K562 (cell line): Measurements from ENCODE around the gene STX1B. TPM values are rescaled to one million over a fixed set of nuclear protein-coding genes. Genes with fewer than 3 reads are reported as not detected.
A peak's percentile ranks its signal among the peaks of the same experiment; 100 is the strongest.

ENCODE experiments used
- ATAC-seq: fragments of 200-7000 bp; cut with Tn5 transposase; 3 replicates; pipeline ENCODE4 v1.9.1; 2020; ENCODE audit warnings: moderate library complexity
- BruUV-seq: library from RNA; stranded (reverse); fragments of 400-500 nt; replicated peaks from 2 replicates; lab custom pipeline; 2021; lab: Mats Ljungman, UMichigan
- CTCF ChIA-PET: fragments of 300-600 bp; formaldehyde crosslinking; extraction: SDS; loops from one replicate; lab custom pipeline; 2021; ENCODE audit warnings: low intra/inter-chr PET ratio; lab: Yijun Ruan, JAX
- POLR2A ChIA-PET: fragments of 300-600, 350-650 bp; sonication (Branson Sonifier 250); formaldehyde crosslinking; extraction: SDS; loops from one replicate; lab custom pipeline; 2021; ENCODE audit warnings: antibody characterized with exemption, inconsistent platforms; lab: Yijun Ruan, JAX
- DNase-seq, 4 experiments: peaks; one replicate each; pipeline versions ENCODE4 v3.0.0 to v3.0.0-alpha.2; 2011 to 2018; ENCODE audit warnings: low spot score in 3 of 4, mixed read lengths in 3 of 4; ENCODE audit errors: extremely low read depth in 1 of 4
- FAIRE-seq: peaks from 2 replicates; lab custom pipeline; 2011; peaks lifted over from hg19 to GRCh38; lab: Jason Lieb, UNC
- H2AFZ ChIP-seq: 2 replicates; pipeline ENCODE4 v1.6.0; 2011; ENCODE audit warnings: low read depth, low read length, control low read depth, inconsistent platforms
- H3K27ac ChIP-seq: fragments of 200-600 bp; 3 replicates; pipeline ENCODE4 v1.8.0; 2011; ENCODE audit warnings: low read depth, mild to moderate bottlenecking, control low read depth, inconsistent platforms, low read length, moderate library complexity, mixed read lengths; ENCODE audit errors: extremely low read depth
- H3K27me3 ChIP-seq, 2 experiments: fragments of 300-600 bp in 1 of 2; 2 replicates in 1 of 2; 3 replicates in 1 of 2; pipeline versions ENCODE4 v1.6.0 to v1.8.0; 2011; ENCODE audit warnings: inconsistent platforms in 2 of 2, low read length in 2 of 2, mild to moderate bottlenecking in 1 of 2, mixed read lengths in 1 of 2, moderate library complexity in 1 of 2; ENCODE audit not compliant: control insufficient read depth in 2 of 2, insufficient read depth in 2 of 2
- H3K36me3 ChIP-seq: fragments of 300-600 bp; 3 replicates; pipeline ENCODE4 v1.8.0; 2011; ENCODE audit warnings: mild to moderate bottlenecking, low read length, inconsistent platforms; ENCODE audit not compliant: control insufficient read depth, insufficient read depth
- H3K4me1 ChIP-seq, 2 experiments: fragments of 200-600 bp in 1 of 2; replicated peaks in 1 of 2; 2 replicates in 1 of 2; 3 replicates in 1 of 2; pipeline versions ENCODE4 v1.5.1 to v1.8.0; 2011; ENCODE audit warnings: inconsistent platforms in 2 of 2, low read length in 2 of 2, mild to moderate bottlenecking in 1 of 2, mixed read lengths in 1 of 2, moderate library complexity in 1 of 2; ENCODE audit not compliant: control insufficient read depth in 2 of 2, insufficient read depth in 2 of 2
- H3K4me2 ChIP-seq: 2 replicates; pipeline ENCODE4 v1.6.1; 2011; ENCODE audit warnings: low read length, control low read depth, inconsistent platforms, mixed read lengths; ENCODE audit not compliant: insufficient read depth
- H3K4me3 ChIP-seq: fragments of 200-600 bp; sonication (generic), shearing (Covaris generic); 2 replicates; pipeline ENCODE4 v1.5.1; 2016; ENCODE audit warnings: control low read depth, inconsistent platforms
- H3K79me2 ChIP-seq: fragments of 200-600 bp; 3 replicates; pipeline ENCODE4 v1.8.0; 2011; ENCODE audit warnings: low read length, inconsistent platforms; ENCODE audit not compliant: control insufficient read depth, insufficient read depth
- H3K9ac ChIP-seq, 2 experiments: 2 replicates each; pipeline versions ENCODE4 v1.6.0 to v1.6.1; 2011; ENCODE audit warnings: low read depth in 2 of 2, low read length in 2 of 2, control low read depth in 1 of 2, inconsistent platforms in 1 of 2, mild to moderate bottlenecking in 1 of 2, mixed read lengths in 1 of 2; ENCODE audit not compliant: insufficient read depth in 1 of 2
- H3K9me1 ChIP-seq: one replicate; pipeline ENCODE4 v1.6.0; 2011; ENCODE audit warnings: inconsistent platforms, mild to moderate bottlenecking, low read length, moderate library complexity; ENCODE audit not compliant: control insufficient read depth, insufficient read depth
- H3K9me3 ChIP-seq: replicated peaks from 2 replicates; pipeline ENCODE4 v1.5.1; 2011; ENCODE audit warnings: low read depth, low read length, inconsistent platforms; ENCODE audit not compliant: control insufficient read depth, insufficient read depth
- H4K20me1 ChIP-seq: replicated peaks from 2 replicates; pipeline ENCODE4 v1.6.1; 2011; ENCODE audit warnings: low read length, inconsistent platforms, mixed read lengths; ENCODE audit not compliant: control insufficient read depth, insufficient read depth
- CREB1 ChIP-seq, 2 experiments: sonication (generic) in 1 of 2; formaldehyde crosslinking in 1 of 2; IDR thresholded peaks; 2 replicates each; pipeline versions ENCODE4 v1.6.1 to v1.8.0; 2012 to 2022; ENCODE audit warnings: inconsistent platforms in 1 of 2, mild to moderate bottlenecking in 1 of 2, missing genetic modification reagents in 1 of 2, moderate library complexity in 1 of 2
- E2F3 ChIP-seq: fragments of 250-450 bp; sonication (Bioruptor Pico); IDR thresholded peaks from 2 replicates; pipeline ENCODE4 v1.4.0; 2020; ENCODE audit warnings: mild to moderate bottlenecking
- ETV1 ChIP-seq: fragments of 450-650 bp; conservative IDR thresholded peaks from 2 replicates; pipeline ENCODE4 v1.6.1; 2016; ENCODE audit warnings: missing genetic modification characterization, control low read depth, low read depth, missing compliant biosample characterization
- EWSR1 ChIP-seq: fragments of 450-650 bp; IDR thresholded peaks from 2 replicates; pipeline ENCODE4 v1.6.1; 2018; ENCODE audit warnings: borderline replicate concordance, mild to moderate bottlenecking, low read depth, moderate library complexity; ENCODE audit not compliant: partially characterized antibody
- HNRNPL ChIP-seq: fragments of 200-400 bp; formaldehyde crosslinking; IDR thresholded peaks from 2 replicates; pipeline ENCODE4 v1.6.1; 2017; ENCODE audit warnings: low read depth, mild to moderate bottlenecking, low read length
- KAT8 ChIP-seq: fragments of 450-650 bp; IDR thresholded peaks from 2 replicates; pipeline ENCODE4 v1.6.1; 2016; ENCODE audit warnings: low read depth, mild to moderate bottlenecking
- PATZ1 ChIP-seq: fragments of 250-450 bp; sonication (Bioruptor Pico); IDR thresholded peaks from 2 replicates; pipeline ENCODE4 v1.5.0; 2020; ENCODE audit warnings: mild to moderate bottlenecking, borderline replicate concordance
- SAFB2 ChIP-seq: fragments of 200-400 bp; formaldehyde crosslinking; IDR thresholded peaks from 2 replicates; pipeline ENCODE4 v1.6.1; 2018; ENCODE audit warnings: borderline replicate concordance, low read length, low read depth, moderate library complexity; ENCODE audit not compliant: severe bottlenecking
- SMAD3 ChIP-seq: fragments of 450-650 bp; formaldehyde crosslinking; conservative IDR thresholded peaks from 2 replicates; pipeline ENCODE4 v1.4.0; 2020; ENCODE audit warnings: mild to moderate bottlenecking
- SREBF1 ChIP-seq: fragments of 150-350 bp; IDR thresholded peaks from 2 replicates; pipeline ENCODE4 v1.6.1; 2014; ENCODE audit warnings: antibody characterized with exemption, low read depth, low read length, borderline replicate concordance
- ZBTB7A ChIP-seq: IDR thresholded peaks from 2 replicates; pipeline ENCODE4 v1.6.1; 2011; ENCODE audit warnings: low read depth, mild to moderate bottlenecking, low read length, moderate library complexity, borderline replicate concordance; ENCODE audit not compliant: control insufficient read depth
- ZBTB9 ChIP-seq: fragments of 450-650 bp; formaldehyde crosslinking; IDR thresholded peaks from 2 replicates; pipeline ENCODE4 v1.4.0; 2020; ENCODE audit warnings: mild to moderate bottlenecking, moderate library complexity
- ZNF507 ChIP-seq: conservative IDR thresholded peaks from 2 replicates; pipeline ENCODE4 v1.6.1; 2017; ENCODE audit warnings: missing genetic modification characterization, missing compliant biosample characterization
- ZNF639 ChIP-seq, 2 experiments: fragments of 200-800 bp in 1 of 2; sonication (Bioruptor generic) in 1 of 2; sonication (generic) in 1 of 2; formaldehyde crosslinking in 1 of 2; IDR thresholded peaks in 1 of 2; conservative IDR thresholded peaks in 1 of 2; 2 replicates each; pipeline versions ENCODE4 v1.5.0 to v1.6.1; 2016 to 2020; ENCODE audit warnings: missing compliant biosample characterization in 1 of 2, missing genetic modification characterization in 1 of 2, missing genetic modification reagents in 1 of 2
- ZNF780A ChIP-seq: fragments of 250-450 bp; sonication (Bioruptor Pico); IDR thresholded peaks from 2 replicates; pipeline ENCODE4 v1.5.0; 2021; ENCODE audit warnings: mild to moderate bottlenecking
- WGBS: fragments of 100-300 bp; shearing (Covaris generic); methylation state at CpG from one replicate; pipeline ENCODE4 v1.1.6; 2016; ENCODE audit warnings: low coverage, mixed read lengths; ENCODE audit not compliant: insufficient coverage; ENCODE audit errors: missing lambda C conversion rate; 5-methylcytosine and 5-hydroxymethylcytosine counted together
- in situ Hi-C: fragments of 300-500 bp; cut with MboI; formaldehyde crosslinking; loops from 4 replicates; pipeline ENCODE4 v1.15.0; 2018; ENCODE audit warnings: inconsistent platforms, mixed read lengths
- intact Hi-C: fragments of 100-400 bp; cut with micrococcal nuclease; formaldehyde crosslinking; loops from 2 replicates; pipeline ENCODE4 v1.14.2; 2022
- polyA plus RNA-seq, 8 experiments: library from polyadenylated mRNA; depleted of rRNA in 4 of 8; stranded (reverse) in 5 of 8; unstranded in 3 of 8; fragments of >200 nt; fragmentation: Nextera tagmentation in 2 of 8; fragmentation: Illumina TruSeq in 1 of 8; extraction: Ambion mirVana in 2 of 8; extraction: Trizol in 1 of 8; gene quantifications; 2 replicates each; pipeline versions ENCODE4 v1.2.1 to v1.2.3, GENCODE V29; 2011 to 2014; ENCODE audit warnings: inconsistent platforms in 1 of 8, missing spikeins in 1 of 8
- total RNA-seq, 7 experiments: library from RNA; depleted of rRNA in 6 of 7; stranded (reverse); fragments of >200 nt in 6 of 7; fragmentation: Illumina TruSeq in 2 of 7; extraction: Trizol in 2 of 7; gene quantifications; 2 replicates each; pipeline versions ENCODE4 v1.2.1 to v1.2.3, GENCODE V29; 2011 to 2021; ENCODE audit warnings: low replicate concordance in 1 of 7

The STX1B gene
- total and polyA plus RNA-seq, 9 of the 15 experiments (the other 6 are each of a cell fraction or from before 2014, with no cell fraction given), result 0.07 to 2.5 (median 0.86) TPM

- DNase-seq (peak in 3 of 4 experiments; percentile 45 to 95 (median 57)), ATAC-seq (peak; percentile 66), FAIRE-seq (peak; percentile 83)
- H4K20me1 ChIP-seq, result peaks cover 4% of the 10 kb centered on the region
- H3K4me3 ChIP-seq, result no peak overlapping the region
- H3K36me3 ChIP-seq, result peaks cover 17% of the 10 kb centered on the region; the same call in 2 of the 3 replicates
- H3K27ac ChIP-seq, result peak overlapping the region; percentile 28; the same call in 1 of the 3 replicates
- CTCF ChIA-PET, result interaction anchor here (0.8 kb wide), 1 partner anchor 203 kb away, joined by 5 read pairs; no protein-coding TSS in a partner anchor
- H3K27me3 ChIP-seq, result no peaks in the 10 kb centered on the region
- 28% methylated on average over 15 of the region's 15 CpGs for WGBS
- no peaks in the 10 kb centered on the region for H3K9me3 ChIP-seq
- no TSS peak for BruUV-seq
- H3K4me2 ChIP-seq, result peak overlapping the region; percentile 15; the same call in 1 of the 2 replicates
- intact Hi-C loops, result loop anchor here (10.0 kb wide), 2 partner anchors 141 to 501 kb away; partner anchors contain the start of genes ARMC5 and VKORC1
- POLR2A ChIA-PET, result interaction anchor here (0.6 to 3.8 kb wide), 11 partner anchors 9 to 919 kb away, joined by 3 to 11 read pairs (median 4); partner anchors contain the start of genes FUS, ZNF267, ZNF646 and ZNF668
- peaks cover 8% of the 10 kb centered on the region for H3K9me1 ChIP-seq
- peak overlapping the region; percentile 59; the same call in 1 of the 2 replicates for H2AFZ ChIP-seq
- H3K4me1 ChIP-seq, result peaks cover 38 to 55% of the 10 kb centered on the region in 2 experiments
- peaks cover 41% of the 10 kb centered on the region for H3K79me2 ChIP-seq
- in situ Hi-C loops, result loop anchor here (10.0 to 25.0 kb wide), 2 partner anchors 741 to 909 kb away; partner anchors contain the start of gene ZNF267
- peak overlapping the region in 1 of 2 experiments; percentile 79; a peak in 2 of 4 replicates for H3K9ac ChIP-seq
- TF ChIP-seq ZNF639 (CRISPR knock-in tag; conservative IDR thresholded peaks at IDR 0.05 in 1 of 2, IDR thresholded peaks at IDR 0.05 in 1 of 2), result no peak
- no peak for TF ChIP-seq ZNF780A
- TF ChIP-seq KAT8, result no peak
- TF ChIP-seq ZBTB9, result peak; percentile 61; the same call in 1 of the 2 replicates
- TF ChIP-seq ZNF507 (tag), result no peak
- TF ChIP-seq PATZ1 (CRISPR knock-in tag), result no peak
- TF ChIP-seq ETV1, result no peak
- no peak for TF ChIP-seq SAFB2
- TF ChIP-seq ZBTB7A, result peak; percentile 92
- TF ChIP-seq EWSR1, result no peak
- no peak for TF ChIP-seq HNRNPL
- no peak for TF ChIP-seq CREB1 (IDR thresholded peaks at IDR 0.05)
- TF ChIP-seq CREB1 (CRISPR knock-in tag; IDR thresholded peaks at IDR 0.05), result 0 out of 2 replicates have a peak, but pooled peaks have one; percentile 38
- TF ChIP-seq SMAD3, result 0 out of 2 replicates have a peak, but pooled peaks have one; percentile 17
- no peak for TF ChIP-seq E2F3 (CRISPR knock-in tag)
- no peak for TF ChIP-seq SREBF1
Measured at GRCh38 chr16:30953511-30954124, 56.8 kb downstream of the STX1B start.
